ENCODE data around the gene LCE1C.

LCE1C gene

DNA sequence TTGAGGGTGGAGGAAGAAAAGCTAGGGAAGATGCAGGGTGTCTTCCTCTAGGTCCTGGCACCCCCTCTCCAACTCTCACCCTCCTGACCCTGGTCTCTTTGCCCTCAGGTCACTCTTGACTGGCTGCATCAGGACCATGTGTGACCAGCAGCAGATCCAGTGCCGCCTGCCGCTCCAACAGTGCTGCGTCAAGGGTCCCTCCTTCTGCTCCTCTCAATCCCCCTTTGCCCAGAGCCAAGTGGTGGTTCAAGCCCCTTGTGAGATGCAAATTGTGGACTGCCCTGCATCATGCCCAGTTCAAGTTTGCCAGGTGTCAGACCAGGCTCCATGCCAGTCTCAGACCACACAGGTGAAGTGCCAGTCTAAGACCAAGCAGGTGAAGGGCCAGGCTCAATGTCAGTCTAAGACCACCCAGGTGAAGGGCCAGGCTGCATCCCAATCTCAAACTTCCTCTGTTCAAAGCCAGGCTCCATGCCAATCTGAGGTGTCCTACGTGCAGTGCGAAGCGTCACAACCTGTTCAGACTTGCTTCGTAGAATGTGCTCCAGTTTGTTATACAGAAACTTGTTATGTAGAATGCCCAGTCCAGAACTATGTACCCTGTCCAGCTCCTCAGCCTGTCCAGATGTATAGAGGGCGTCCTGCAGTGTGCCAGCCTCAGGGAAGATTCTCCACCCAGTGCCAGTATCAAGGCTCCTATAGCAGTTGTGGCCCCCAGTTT lies 46.8 kb downstream of the LCE1C start:
- DNase-seq, result no peak

DNA sequence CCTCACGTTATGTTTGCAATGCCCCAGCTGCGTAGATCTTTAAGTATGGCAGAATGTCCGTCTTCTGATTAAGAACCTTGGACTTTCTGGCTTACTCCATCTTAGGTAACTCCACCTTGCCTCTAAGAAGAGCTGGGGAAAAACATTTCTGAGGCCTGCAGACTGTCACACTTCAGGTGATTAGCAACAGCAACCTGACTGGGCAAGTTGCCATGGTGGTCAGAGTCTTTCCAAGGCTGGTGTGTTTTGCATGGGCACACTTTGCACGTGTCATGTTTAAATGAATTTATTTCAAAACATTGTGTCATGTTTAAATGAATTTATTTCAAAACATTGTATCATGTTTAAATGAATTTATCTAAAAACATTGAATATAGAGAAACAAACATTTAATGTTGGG lies 47.8 kb downstream of the LCE1C start:
- DNase-seq, result no peak

- DNase-seq, result no peak
Measured at GRCh38 chr1:152757747-152758146, 48.7 kb downstream of the LCE1C start, which contains the start of gene KPRP. Gene KPRP, plus strand, starts transcription at chr1:152758025. Its CDS starts 1,564 bp downstream, at chr1:152759589.

DNA sequence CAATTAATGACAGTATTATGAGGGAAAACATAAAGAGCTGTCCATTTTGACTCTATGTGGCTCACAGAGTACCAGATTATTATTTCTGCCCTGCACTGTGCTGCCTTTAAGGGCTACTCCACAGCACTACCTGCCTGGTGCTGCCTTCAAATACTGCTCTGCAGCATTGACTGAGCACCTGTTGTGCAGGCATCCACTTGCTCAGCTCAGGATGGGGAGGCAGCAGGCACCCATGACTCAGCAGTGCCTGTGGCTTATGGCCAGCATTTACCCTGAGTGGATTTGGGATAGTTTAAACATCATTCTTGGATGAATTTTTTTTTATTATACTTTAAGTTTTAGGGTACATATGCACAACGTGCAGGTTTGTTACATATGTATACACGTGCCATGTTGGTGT lies 49.6 kb downstream of the LCE1C start:
- no peak for DNase-seq
